Suprapubic skin (tissue), 4 donors: Measurements from ENCODE around the gene ZBTB40.

ENCODE experiments used
- CTCF ChIP-seq, 2 donors: fragments of 200-600 bp in 1 of 2; fragments of 450-650 bp in 1 of 2; sonication (generic) in 1 of 2; IDR thresholded peaks; one replicate each; pipeline ENCODE4 v1.5.1; 2016 to 2019; ENCODE audit warnings: antibody characterized with exemption in 2 of 2, mild to moderate bottlenecking in 1 of 2, moderate library complexity in 1 of 2
- EP300 ChIP-seq: sonication (generic); formaldehyde crosslinking; IDR thresholded peaks from one replicate; pipeline ENCODE4 v1.6.1; 2017; ENCODE audit warnings: antibody characterized with exemption
- POLR2A ChIP-seq, 2 donors: fragments of 450-650 bp; IDR thresholded peaks; one replicate each; pipeline ENCODE4 v1.6.1; 2017; ENCODE audit warnings: antibody characterized with exemption in 2 of 2, mild to moderate bottlenecking in 2 of 2, moderate library complexity in 2 of 2
- POLR2AphosphoS5 ChIP-seq, 3 donors: sonication (generic); formaldehyde crosslinking; IDR thresholded peaks; one replicate each; pipeline ENCODE4 v1.6.1; 2017; ENCODE audit warnings: antibody characterized with exemption in 3 of 3

GRCh38 chr1:22414244-22414751, 37.4 kb upstream of the ZBTB40 start:
- TF ChIP-seq POLR2A (IDR thresholded peaks at IDR 0.05) (no peak), CTCF (IDR thresholded peaks at IDR 0.05) (no peak), EP300 (no peak), POLR2AphosphoS5 (IDR thresholded peaks at IDR 0.05) (no peak)
